Measurements from ENCODE around the gene ATRNL1.

- no peak for TF ChIP-seq CTCF (IDR thresholded peaks at IDR 0.05)
- TF ChIP-seq POLR2A (IDR thresholded peaks at IDR 0.05), result no peak
- no peak for TF ChIP-seq POLR2AphosphoS5 (IDR thresholded peaks at IDR 0.05)
Observed at GRCh38 chr10:115801992-115802391, 708.8 kb downstream of the ATRNL1 start.

Data from suprapubic skin (tissue), 4 donors.